HCT116 (cell line): ENCODE results near the gene TMEM63A. TPM values are rescaled to one million over a fixed set of nuclear protein-coding genes. Genes with fewer than 3 reads are reported as not detected.

Experiments
- ATAC-seq: fragments of 200-7000 bp; cut with Tn5 transposase; 2 replicates; pipeline ENCODE4 v1.9.1; 2020; ENCODE audit warnings: mild to moderate bottlenecking, moderate library complexity
- BruUV-seq: library from RNA; stranded (reverse); fragments of 400-500 nt; replicated peaks from 2 replicates; lab custom pipeline; 2021; lab: Mats Ljungman, UMichigan
- CTCF ChIA-PET: fragments of 300-600 bp; sonication (Branson Sonifier 250); formaldehyde crosslinking; loops from one replicate; lab custom pipeline; 2021; ENCODE audit warnings: antibody characterized with exemption; lab: Charles Lee
- POLR2A ChIA-PET: fragments of 300-600, 350-600 bp; sonication (Branson Sonifier 250); formaldehyde crosslinking; loops from one replicate; lab custom pipeline; 2021; ENCODE audit warnings: antibody characterized with exemption; lab: Charles Lee
- RAD21 ChIA-PET, 2 experiments: fragments of 300-600 bp; sonication (Branson Sonifier 250); formaldehyde crosslinking; loops; one replicate each; lab custom pipeline; 2023; ENCODE audit warnings: low total read pairs in 2 of 2; ENCODE audit not compliant: uncharacterized antibody in 2 of 2, unreplicated experiment in 2 of 2, low non-redundant PET in 1 of 2; lab: Charles Lee
- DNase-seq: peaks from one replicate; pipeline ENCODE4 v3.0.0-alpha.2; 2010; ENCODE audit warnings: low read depth, low spot score
- H2AFZ ChIP-seq: fragments of 200-600 bp; shearing (Covaris generic), sonication (generic); 2 replicates; pipeline ENCODE4 v1.6.1; 2017; ENCODE audit warnings: low read depth, mixed run types, mixed read lengths, antibody characterized with exemption, low read length; ENCODE audit not compliant: poor library complexity, severe bottlenecking
- H3K27ac ChIP-seq: 2 replicates; pipeline ENCODE4 v1.5.1; 2012; ENCODE audit warnings: low read depth, low read length
- H3K27me3 ChIP-seq: fragments of 200-600 bp; sonication (generic); 2 replicates; pipeline ENCODE4 v1.6.1; 2016; ENCODE audit warnings: mixed run types, low read length, mixed read lengths; ENCODE audit not compliant: insufficient read depth
- H3K36me3 ChIP-seq, 2 experiments: fragments of 200-500 bp in 1 of 2; fragments of 200-600 bp in 1 of 2; sonication (Bioruptor generic) in 1 of 2; sonication (generic) in 1 of 2; 2 replicates each; pipeline versions ENCODE4 v1.5.1 to v1.6.1; 2014 to 2016; ENCODE audit warnings: low read length in 2 of 2, inconsistent platforms in 1 of 2, mixed read lengths in 1 of 2, mixed run types in 1 of 2; ENCODE audit not compliant: insufficient read depth in 2 of 2, control insufficient read depth in 1 of 2
- H3K4me1 ChIP-seq, 2 experiments: fragments of 200-600 bp in 1 of 2; sonication (generic) in 1 of 2; 2 replicates each; pipeline versions ENCODE4 v1.5.1 to v1.6.1; 2012 to 2017; ENCODE audit warnings: low read length in 2 of 2, inconsistent platforms in 1 of 2, mild to moderate bottlenecking in 1 of 2, mixed read lengths in 1 of 2, mixed run types in 1 of 2, moderate library complexity in 1 of 2; ENCODE audit not compliant: insufficient read depth in 2 of 2, control insufficient read depth in 1 of 2
- H3K4me2 ChIP-seq: fragments of 200-600 bp; sonication (generic); 2 replicates; pipeline ENCODE4 v1.6.1; 2017; ENCODE audit warnings: mixed run types, low read length, mixed read lengths
- H3K4me3 ChIP-seq, 2 experiments: fragments of 200-600 bp in 1 of 2; sonication (generic) in 1 of 2; replicated peaks in 1 of 2; 2 replicates each; pipeline ENCODE4 v1.5.1; 2011 to 2016; ENCODE audit warnings: low read length in 2 of 2, control low read depth in 1 of 2, low read depth in 1 of 2, mild to moderate bottlenecking in 1 of 2, mixed read lengths in 1 of 2, mixed run types in 1 of 2
- H3K79me2 ChIP-seq: fragments of 200-600 bp; sonication (generic); 2 replicates; pipeline ENCODE4 v1.6.1; 2017; ENCODE audit warnings: mild to moderate bottlenecking, mixed run types, low read length, moderate library complexity, mixed read lengths; ENCODE audit not compliant: insufficient read depth
- H3K9ac ChIP-seq: fragments of 200-600 bp; sonication (generic); 2 replicates; pipeline ENCODE4 v1.6.1; 2016; ENCODE audit warnings: low read length, mixed read lengths
- H3K9me2 ChIP-seq: fragments of 200-600 bp; sonication (generic), shearing (Covaris generic); 2 replicates; pipeline ENCODE4 v1.6.1; 2017; ENCODE audit warnings: mixed run types, mild to moderate bottlenecking, moderate library complexity; ENCODE audit not compliant: insufficient read depth
- H3K9me3 ChIP-seq, 2 experiments: fragments of 200-500 bp in 1 of 2; fragments of 200-600 bp in 1 of 2; sonication (Bioruptor generic) in 1 of 2; sonication (generic) in 1 of 2; 2 replicates each; pipeline ENCODE4 v1.6.1; 2014 to 2017; ENCODE audit warnings: low read length in 2 of 2, mixed read lengths in 2 of 2, inconsistent platforms in 1 of 2, low read depth in 1 of 2, mild to moderate bottlenecking in 1 of 2, mixed run types in 1 of 2, moderate library complexity in 1 of 2; ENCODE audit not compliant: control insufficient read depth in 1 of 2, insufficient read depth in 1 of 2
- H4K20me1 ChIP-seq: fragments of 200-600 bp; sonication (generic), shearing (Covaris generic); 2 replicates; pipeline ENCODE4 v1.6.1; 2017; ENCODE audit warnings: mixed run types, mild to moderate bottlenecking, moderate library complexity; ENCODE audit not compliant: insufficient read depth
- CBX3 ChIP-seq: IDR thresholded peaks from 2 replicates; pipeline ENCODE4 v1.6.1; 2012; ENCODE audit warnings: low read depth
- CEBPB ChIP-seq: IDR thresholded peaks from 2 replicates; pipeline ENCODE4 v1.6.1; 2012; ENCODE audit warnings: low read depth
- ELF1 ChIP-seq: IDR thresholded peaks from 2 replicates; pipeline ENCODE4 v1.6.1; 2012; ENCODE audit warnings: low read depth, borderline replicate concordance
- EZH2phosphoT487 ChIP-seq: fragments of 200-600 bp; IDR thresholded peaks from 2 replicates; pipeline ENCODE4 v1.6.1; 2018; ENCODE audit warnings: antibody characterized with exemption, borderline replicate concordance
- POLR2A ChIP-seq: IDR thresholded peaks from 2 replicates; pipeline ENCODE4 v1.7.0; 2011; ENCODE audit warnings: borderline replicate concordance; ENCODE audit not compliant: insufficient read depth, insufficient read length; ENCODE audit errors: extremely low read depth
- POLR2AphosphoS5 ChIP-seq: IDR thresholded peaks from 2 replicates; pipeline ENCODE4 v1.6.1; 2011; ENCODE audit warnings: mild to moderate bottlenecking, low read depth, low read length, moderate library complexity
- SIN3A ChIP-seq: IDR thresholded peaks from 2 replicates; pipeline ENCODE4 v1.6.1; 2012; ENCODE audit warnings: low read depth
- SP1 ChIP-seq: IDR thresholded peaks from 2 replicates; pipeline ENCODE4 v1.6.1; 2012; ENCODE audit warnings: low read depth
- SRF ChIP-seq: IDR thresholded peaks from 2 replicates; pipeline ENCODE4 v1.6.1; 2012; ENCODE audit warnings: low read depth
- TCF7L2 ChIP-seq: IDR thresholded peaks from 2 replicates; pipeline ENCODE4 v1.7.0; 2011; ENCODE audit warnings: borderline replicate concordance, inconsistent platforms; ENCODE audit not compliant: insufficient read depth, insufficient read length; ENCODE audit errors: extremely low read depth
- ZFX ChIP-seq: fragments of 450-650 bp; IDR thresholded peaks from 2 replicates; pipeline ENCODE4 v1.6.1; 2017
- ZNF274 ChIP-seq: fragments of 200-500 bp; sonication (Bioruptor generic); IDR thresholded peaks from 2 replicates; pipeline ENCODE4 v1.6.1; 2014; ENCODE audit warnings: mild to moderate bottlenecking, low read depth, low read length, inconsistent platforms
- intact Hi-C: fragments of 100-400 bp; cut with micrococcal nuclease; formaldehyde crosslinking; loops from 2 replicates; pipeline ENCODE4 v1.10.0; 2022
- total RNA-seq: library from RNA; stranded (reverse); gene quantifications from one replicate; pipeline ENCODE4 v1.2.1, GENCODE V29; 2021; ENCODE audit not compliant: unreplicated experiment
- TF ChIP-seq, protein P1 (sequence below), 3 experiments: fragments of 200-600 bp in 1 of 3; sonication (generic) in 1 of 3; IDR thresholded peaks in 2 of 3; conservative IDR thresholded peaks in 1 of 3; 2 replicates each; pipeline ENCODE4 v1.5.1; 2012 to 2017; ENCODE audit warnings: low read depth in 2 of 3, low read length in 2 of 3, antibody characterized with exemption in 1 of 3, borderline replicate concordance in 1 of 3, control low read depth in 1 of 3, mild to moderate bottlenecking in 1 of 3, mixed read lengths in 1 of 3, mixed run types in 1 of 3, moderate library complexity in 1 of 3; ENCODE audit not compliant: insufficient read depth in 1 of 3
- TF ChIP-seq, protein P2 (sequence below): IDR thresholded peaks from 2 replicates; pipeline ENCODE4 v1.6.1; 2011; ENCODE audit warnings: mild to moderate bottlenecking, low read length, moderate library complexity; ENCODE audit not compliant: insufficient replicate concordance; ENCODE audit errors: extremely low read depth
- TF ChIP-seq, protein P3 (sequence below): IDR thresholded peaks from 2 replicates; pipeline ENCODE4 v1.6.1; 2012
- TF ChIP-seq, protein P4 (sequence below): IDR thresholded peaks from 2 replicates; pipeline ENCODE4 v1.6.1; 2012
- TF ChIP-seq, protein P5 (sequence below): IDR thresholded peaks from 2 replicates; pipeline ENCODE4 v1.6.1; 2012; ENCODE audit warnings: low read depth

The TMEM63A gene
- total RNA-seq, 1 experiment from 2014 or later = 24.4 TPM

DNA sequence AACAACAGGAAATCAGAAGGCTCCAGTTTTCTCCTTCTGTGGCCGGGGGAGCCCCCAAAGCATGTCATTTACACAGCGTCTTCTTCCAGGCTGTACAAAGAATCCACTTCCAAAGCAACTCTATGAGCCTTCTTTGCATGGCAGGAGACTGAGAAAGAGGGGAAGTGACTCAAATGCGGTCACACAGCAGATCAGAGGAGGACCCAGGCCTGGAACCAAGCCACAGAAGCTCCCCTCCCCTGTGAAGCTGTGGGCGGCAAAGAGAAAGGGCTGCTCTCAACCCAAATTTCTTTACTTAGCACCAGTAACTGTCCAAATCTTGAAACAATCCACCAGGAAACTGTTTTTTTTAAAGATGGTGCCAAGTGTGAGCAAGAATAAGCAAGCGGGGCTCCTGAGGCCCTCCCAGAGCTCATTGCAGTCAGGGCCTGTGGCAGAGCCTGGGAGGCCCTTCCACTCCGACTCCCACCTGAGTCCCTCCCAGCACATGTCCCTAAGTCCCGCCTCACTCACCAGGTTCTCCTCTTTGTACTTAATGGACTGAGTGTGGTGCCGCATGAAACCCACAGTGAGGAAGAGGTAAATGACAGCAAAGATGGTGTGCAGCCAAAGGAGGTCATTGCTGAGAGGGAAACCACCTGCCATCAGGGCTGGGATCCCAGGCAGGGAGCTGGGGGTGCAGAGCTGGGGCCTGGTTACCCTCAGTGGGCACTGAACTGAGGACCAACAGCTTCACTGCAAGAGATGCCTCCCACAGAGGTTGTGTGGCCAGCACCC, 15.9 kb downstream of the TMEM63A start:
- ATAC-seq (no peak), DNase-seq (no peak)
- ChIA-PET RAD21 (no interaction called here), CTCF (no interaction called here), POLR2A (no interaction called here)
- Histone ChIP-seq H2AFZ (no peak overlapping the region), H3K9ac (no peak overlapping the region), H3K27ac (no peak overlapping the region), H4K20me1 (no peaks in the 10 kb centered on the region; the same call in 1 of the 2 replicates), H3K9me2 (no peaks in the 10 kb centered on the region), H3K4me1 (peaks cover 15 to 18% of the 10 kb centered on the region in 2 experiments), H3K36me3 (peaks cover 6 to 10% of the 10 kb centered on the region in 2 experiments; a peak in 3 of 4 replicates), H3K27me3 (no peaks in the 10 kb centered on the region), H3K9me3 (no peaks in the 10 kb centered on the region), H3K79me2 (no peaks in the 10 kb centered on the region), H3K4me3 (no peak overlapping the region), H3K4me2 (no peak overlapping the region)
- no TSS peak for BruUV-seq
- intact Hi-C loops = no loop called here
- TF ChIP-seq EZH2phosphoT487 (no peak), CBX3 (no peak), SP1 (no peak), SIN3A (no peak), POLR2AphosphoS5 (no peak), ZNF274 (no peak), TCF7L2 (no peak), ZFX (no peak), SRF (no peak), CEBPB (no peak), POLR2A (no peak), ELF1 (no peak)
- TF ChIP-seq, protein P1, sequence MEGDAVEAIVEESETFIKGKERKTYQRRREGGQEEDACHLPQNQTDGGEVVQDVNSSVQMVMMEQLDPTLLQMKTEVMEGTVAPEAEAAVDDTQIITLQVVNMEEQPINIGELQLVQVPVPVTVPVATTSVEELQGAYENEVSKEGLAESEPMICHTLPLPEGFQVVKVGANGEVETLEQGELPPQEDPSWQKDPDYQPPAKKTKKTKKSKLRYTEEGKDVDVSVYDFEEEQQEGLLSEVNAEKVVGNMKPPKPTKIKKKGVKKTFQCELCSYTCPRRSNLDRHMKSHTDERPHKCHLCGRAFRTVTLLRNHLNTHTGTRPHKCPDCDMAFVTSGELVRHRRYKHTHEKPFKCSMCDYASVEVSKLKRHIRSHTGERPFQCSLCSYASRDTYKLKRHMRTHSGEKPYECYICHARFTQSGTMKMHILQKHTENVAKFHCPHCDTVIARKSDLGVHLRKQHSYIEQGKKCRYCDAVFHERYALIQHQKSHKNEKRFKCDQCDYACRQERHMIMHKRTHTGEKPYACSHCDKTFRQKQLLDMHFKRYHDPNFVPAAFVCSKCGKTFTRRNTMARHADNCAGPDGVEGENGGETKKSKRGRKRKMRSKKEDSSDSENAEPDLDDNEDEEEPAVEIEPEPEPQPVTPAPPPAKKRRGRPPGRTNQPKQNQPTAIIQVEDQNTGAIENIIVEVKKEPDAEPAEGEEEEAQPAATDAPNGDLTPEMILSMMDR (IDR thresholded peaks at IDR 0.05 in 2 of 3, conservative IDR thresholded peaks at IDR 0.05 in 1 of 3; ENCODE audit: borderline replicate concordance in 1 of 3, insufficient read depth in 1 of 3, low read depth in 2 of 3, low read length in 2 of 3) = no peak
- TF ChIP-seq, protein P2, sequence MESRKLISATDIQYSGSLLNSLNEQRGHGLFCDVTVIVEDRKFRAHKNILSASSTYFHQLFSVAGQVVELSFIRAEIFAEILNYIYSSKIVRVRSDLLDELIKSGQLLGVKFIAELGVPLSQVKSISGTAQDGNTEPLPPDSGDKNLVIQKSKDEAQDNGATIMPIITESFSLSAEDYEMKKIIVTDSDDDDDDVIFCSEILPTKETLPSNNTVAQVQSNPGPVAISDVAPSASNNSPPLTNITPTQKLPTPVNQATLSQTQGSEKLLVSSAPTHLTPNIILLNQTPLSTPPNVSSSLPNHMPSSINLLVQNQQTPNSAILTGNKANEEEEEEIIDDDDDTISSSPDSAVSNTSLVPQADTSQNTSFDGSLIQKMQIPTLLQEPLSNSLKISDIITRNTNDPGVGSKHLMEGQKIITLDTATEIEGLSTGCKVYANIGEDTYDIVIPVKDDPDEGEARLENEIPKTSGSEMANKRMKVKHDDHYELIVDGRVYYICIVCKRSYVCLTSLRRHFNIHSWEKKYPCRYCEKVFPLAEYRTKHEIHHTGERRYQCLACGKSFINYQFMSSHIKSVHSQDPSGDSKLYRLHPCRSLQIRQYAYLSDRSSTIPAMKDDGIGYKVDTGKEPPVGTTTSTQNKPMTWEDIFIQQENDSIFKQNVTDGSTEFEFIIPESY = no peak
- TF ChIP-seq, protein P3, sequence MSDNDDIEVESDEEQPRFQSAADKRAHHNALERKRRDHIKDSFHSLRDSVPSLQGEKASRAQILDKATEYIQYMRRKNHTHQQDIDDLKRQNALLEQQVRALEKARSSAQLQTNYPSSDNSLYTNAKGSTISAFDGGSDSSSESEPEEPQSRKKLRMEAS = no peak
- TF ChIP-seq, protein P4, sequence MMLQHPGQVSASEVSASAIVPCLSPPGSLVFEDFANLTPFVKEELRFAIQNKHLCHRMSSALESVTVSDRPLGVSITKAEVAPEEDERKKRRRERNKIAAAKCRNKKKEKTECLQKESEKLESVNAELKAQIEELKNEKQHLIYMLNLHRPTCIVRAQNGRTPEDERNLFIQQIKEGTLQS = no peak
- TF ChIP-seq, protein P5, sequence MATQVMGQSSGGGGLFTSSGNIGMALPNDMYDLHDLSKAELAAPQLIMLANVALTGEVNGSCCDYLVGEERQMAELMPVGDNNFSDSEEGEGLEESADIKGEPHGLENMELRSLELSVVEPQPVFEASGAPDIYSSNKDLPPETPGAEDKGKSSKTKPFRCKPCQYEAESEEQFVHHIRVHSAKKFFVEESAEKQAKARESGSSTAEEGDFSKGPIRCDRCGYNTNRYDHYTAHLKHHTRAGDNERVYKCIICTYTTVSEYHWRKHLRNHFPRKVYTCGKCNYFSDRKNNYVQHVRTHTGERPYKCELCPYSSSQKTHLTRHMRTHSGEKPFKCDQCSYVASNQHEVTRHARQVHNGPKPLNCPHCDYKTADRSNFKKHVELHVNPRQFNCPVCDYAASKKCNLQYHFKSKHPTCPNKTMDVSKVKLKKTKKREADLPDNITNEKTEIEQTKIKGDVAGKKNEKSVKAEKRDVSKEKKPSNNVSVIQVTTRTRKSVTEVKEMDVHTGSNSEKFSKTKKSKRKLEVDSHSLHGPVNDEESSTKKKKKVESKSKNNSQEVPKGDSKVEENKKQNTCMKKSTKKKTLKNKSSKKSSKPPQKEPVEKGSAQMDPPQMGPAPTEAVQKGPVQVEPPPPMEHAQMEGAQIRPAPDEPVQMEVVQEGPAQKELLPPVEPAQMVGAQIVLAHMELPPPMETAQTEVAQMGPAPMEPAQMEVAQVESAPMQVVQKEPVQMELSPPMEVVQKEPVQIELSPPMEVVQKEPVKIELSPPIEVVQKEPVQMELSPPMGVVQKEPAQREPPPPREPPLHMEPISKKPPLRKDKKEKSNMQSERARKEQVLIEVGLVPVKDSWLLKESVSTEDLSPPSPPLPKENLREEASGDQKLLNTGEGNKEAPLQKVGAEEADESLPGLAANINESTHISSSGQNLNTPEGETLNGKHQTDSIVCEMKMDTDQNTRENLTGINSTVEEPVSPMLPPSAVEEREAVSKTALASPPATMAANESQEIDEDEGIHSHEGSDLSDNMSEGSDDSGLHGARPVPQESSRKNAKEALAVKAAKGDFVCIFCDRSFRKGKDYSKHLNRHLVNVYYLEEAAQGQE = no peak
